ENCODE results near the gene PDGFD.
A peak's percentile ranks its signal among the peaks of the same experiment; 100 is the strongest.

Gene PDGFD

DNA sequence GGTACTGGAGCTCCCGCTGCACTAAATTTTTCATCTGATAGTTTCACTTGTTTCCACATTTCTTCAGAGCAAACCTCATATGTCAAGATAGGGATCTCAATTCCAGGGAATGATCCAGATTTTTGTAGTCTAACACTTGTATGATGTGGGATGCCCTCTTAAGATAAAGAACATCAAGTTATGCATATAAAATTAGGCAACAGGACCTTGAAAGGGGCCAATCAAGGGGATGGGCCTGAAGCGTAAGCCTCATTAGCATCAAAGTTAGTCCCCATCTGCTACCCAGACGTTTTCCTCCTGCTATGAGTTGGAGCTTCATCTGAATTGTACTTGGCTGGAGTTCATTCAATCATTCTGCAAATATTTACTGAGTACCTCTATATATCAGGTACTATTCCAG is 17.5 kb downstream of the PDGFD start:
- Histone ChIP-seq H3K9me3 (ENCODE audit: severe bottlenecking) (no peaks in the 10 kb centered on the region), H3K4me3 (ENCODE audit: low read depth, low read length) (no peak overlapping the region), H3K27me3 (ENCODE audit: insufficient read depth, low read depth, severe bottlenecking) (no peaks in the 10 kb centered on the region), H3K36me3 (no peaks in the 10 kb centered on the region), H3K27ac (no peak overlapping the region)
- no peak for DNase-seq
- TF ChIP-seq, protein P1, sequence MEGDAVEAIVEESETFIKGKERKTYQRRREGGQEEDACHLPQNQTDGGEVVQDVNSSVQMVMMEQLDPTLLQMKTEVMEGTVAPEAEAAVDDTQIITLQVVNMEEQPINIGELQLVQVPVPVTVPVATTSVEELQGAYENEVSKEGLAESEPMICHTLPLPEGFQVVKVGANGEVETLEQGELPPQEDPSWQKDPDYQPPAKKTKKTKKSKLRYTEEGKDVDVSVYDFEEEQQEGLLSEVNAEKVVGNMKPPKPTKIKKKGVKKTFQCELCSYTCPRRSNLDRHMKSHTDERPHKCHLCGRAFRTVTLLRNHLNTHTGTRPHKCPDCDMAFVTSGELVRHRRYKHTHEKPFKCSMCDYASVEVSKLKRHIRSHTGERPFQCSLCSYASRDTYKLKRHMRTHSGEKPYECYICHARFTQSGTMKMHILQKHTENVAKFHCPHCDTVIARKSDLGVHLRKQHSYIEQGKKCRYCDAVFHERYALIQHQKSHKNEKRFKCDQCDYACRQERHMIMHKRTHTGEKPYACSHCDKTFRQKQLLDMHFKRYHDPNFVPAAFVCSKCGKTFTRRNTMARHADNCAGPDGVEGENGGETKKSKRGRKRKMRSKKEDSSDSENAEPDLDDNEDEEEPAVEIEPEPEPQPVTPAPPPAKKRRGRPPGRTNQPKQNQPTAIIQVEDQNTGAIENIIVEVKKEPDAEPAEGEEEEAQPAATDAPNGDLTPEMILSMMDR (IDR thresholded peaks at IDR 0.05; ENCODE audit: low read depth, low read length), result no peak

- no peaks in the 10 kb centered on the region for H3K27me3 ChIP-seq (ENCODE audit: insufficient read depth, low read depth, severe bottlenecking)
- no peaks in the 10 kb centered on the region for H3K9me3 ChIP-seq (ENCODE audit: severe bottlenecking)
- no peaks in the 10 kb centered on the region for H3K36me3 ChIP-seq
- TF ChIP-seq, protein P1 (IDR thresholded peaks at IDR 0.05; ENCODE audit: low read depth, low read length), result no peak
- H3K4me3 ChIP-seq (ENCODE audit: low read depth, low read length), result no peak overlapping the region
- DNase-seq, result no peak
- no peak overlapping the region for H3K27ac ChIP-seq
Observed at GRCh38 chr11:104145062-104145461, 18.9 kb downstream of the PDGFD start.

DNA sequence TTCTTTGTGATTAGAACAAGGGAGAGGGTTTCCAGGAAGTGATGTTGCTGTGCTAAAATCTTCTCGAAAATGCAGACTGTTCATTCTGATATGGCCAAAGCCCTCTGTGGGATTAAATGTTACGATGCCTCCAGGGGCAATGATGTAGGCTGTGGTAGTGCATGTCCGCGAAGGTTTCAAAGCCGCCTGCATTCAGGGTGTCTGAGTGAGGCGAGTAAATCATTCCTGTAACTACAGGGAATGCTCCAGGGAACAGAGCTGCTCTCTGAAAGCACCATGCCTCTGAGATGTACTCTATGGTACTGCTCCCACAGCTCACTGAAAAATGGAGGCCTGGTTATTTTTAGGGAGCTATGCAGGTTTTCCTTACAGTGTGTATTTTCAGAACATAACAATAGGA is 21.2 kb downstream of the PDGFD start:
- no peak for DNase-seq
- H3K27me3 ChIP-seq (ENCODE audit: insufficient read depth, low read depth, severe bottlenecking), result no peaks in the 10 kb centered on the region
- H3K36me3 ChIP-seq, result no peaks in the 10 kb centered on the region
- TF ChIP-seq, protein P1 (IDR thresholded peaks at IDR 0.05; ENCODE audit: low read depth, low read length), result no peak
- no peak overlapping the region for H3K4me3 ChIP-seq (ENCODE audit: low read depth, low read length)
- H3K9me3 ChIP-seq (ENCODE audit: severe bottlenecking), result no peaks in the 10 kb centered on the region
- H3K27ac ChIP-seq, result no peak overlapping the region

DNA sequence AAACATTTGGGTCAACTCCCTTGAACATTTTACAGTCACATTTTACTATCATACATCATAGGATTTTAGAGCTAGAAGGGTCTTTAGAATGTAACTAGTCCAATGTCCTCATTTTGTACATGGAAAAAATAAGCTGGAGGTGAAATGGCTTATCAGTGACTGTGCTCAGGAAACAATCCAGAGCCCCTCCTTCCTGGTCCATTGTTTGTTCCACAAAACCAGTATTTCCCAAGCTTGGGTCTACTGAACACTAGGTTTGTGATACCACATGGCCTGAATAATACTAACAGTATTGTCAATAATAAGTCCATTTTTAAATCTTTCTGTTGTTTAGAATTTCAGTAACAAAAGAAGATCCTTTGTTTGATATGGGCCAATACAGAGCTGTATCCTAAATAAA is 27.1 kb downstream of the PDGFD start:
- H3K27me3 ChIP-seq (ENCODE audit: insufficient read depth, low read depth, severe bottlenecking), result no peaks in the 10 kb centered on the region
- H3K4me3 ChIP-seq (ENCODE audit: low read depth, low read length), result no peak overlapping the region
- TF ChIP-seq, protein P1 (IDR thresholded peaks at IDR 0.05; ENCODE audit: low read depth, low read length), result no peak
- DNase-seq, result no peak
- H3K36me3 ChIP-seq, result no peaks in the 10 kb centered on the region
- no peaks in the 10 kb centered on the region for H3K9me3 ChIP-seq (ENCODE audit: severe bottlenecking)
- H3K27ac ChIP-seq, result no peak overlapping the region

- H3K9me3 ChIP-seq (ENCODE audit: severe bottlenecking), result no peaks in the 10 kb centered on the region
- no peak overlapping the region for H3K27ac ChIP-seq
- DNase-seq, result no peak
- no peak overlapping the region for H3K4me3 ChIP-seq (ENCODE audit: low read depth, low read length)
- no peaks in the 10 kb centered on the region for H3K27me3 ChIP-seq (ENCODE audit: insufficient read depth, low read depth, severe bottlenecking)
- H3K36me3 ChIP-seq, result no peaks in the 10 kb centered on the region
- TF ChIP-seq, protein P1 (IDR thresholded peaks at IDR 0.05; ENCODE audit: low read depth, low read length), result no peak
Observed at GRCh38 chr11:104134745-104135144, 29.2 kb downstream of the PDGFD start.

DNA sequence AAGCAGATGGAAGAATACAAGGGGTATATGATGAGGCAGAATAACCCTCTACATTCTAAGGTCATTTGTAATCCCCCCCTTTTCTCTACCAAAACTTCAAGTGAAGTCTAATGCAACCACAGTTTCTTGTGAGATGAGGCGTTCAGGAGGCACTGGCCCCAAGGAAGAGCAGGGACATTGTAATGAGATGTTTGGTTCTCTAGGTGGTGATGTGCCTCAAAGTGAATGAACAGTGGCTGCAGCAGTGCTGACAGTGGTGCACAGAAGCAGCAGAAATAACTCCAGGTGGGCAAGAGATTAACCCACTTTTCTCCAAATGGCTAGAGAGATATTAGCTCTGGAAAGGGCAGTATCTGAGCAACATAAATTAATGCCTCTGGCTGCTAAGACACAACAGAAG is 33.8 kb downstream of the PDGFD start:
- Histone ChIP-seq H3K36me3 (no peaks in the 10 kb centered on the region), H3K4me3 (ENCODE audit: low read depth, low read length) (no peak overlapping the region), H3K27ac (no peak overlapping the region), H3K27me3 (ENCODE audit: insufficient read depth, low read depth, severe bottlenecking) (no peaks in the 10 kb centered on the region), H3K9me3 (ENCODE audit: severe bottlenecking) (no peaks in the 10 kb centered on the region)
- TF ChIP-seq, protein P1 (IDR thresholded peaks at IDR 0.05; ENCODE audit: low read depth, low read length), result peak; percentile 14; the same call in 1 of the 2 replicates
- no peak for DNase-seq

Data from WERI-Rb-1 (cell line).